SU-DHL-6 (cell line): ENCODE data around the gene ST3GAL4.

ENCODE experiments used
- EZH2phosphoT487 ChIP-seq: fragments of 200-600 bp; sonication (generic), shearing (Covaris generic); conservative IDR thresholded peaks from 2 replicates; pipeline ENCODE4 v1.6.1; 2018; ENCODE audit warnings: mild to moderate bottlenecking, antibody characterized with exemption, low read length, moderate library complexity, mixed read lengths
- TF ChIP-seq, protein P1 (sequence below): fragments of 200-600 bp; sonication (generic); IDR thresholded peaks from one replicate; pipeline ENCODE4 v1.5.1; 2017; ENCODE audit warnings: antibody characterized with exemption, mild to moderate bottlenecking, low read length, moderate library complexity; ENCODE audit not compliant: insufficient read depth, poor library complexity, severe bottlenecking

DNA sequence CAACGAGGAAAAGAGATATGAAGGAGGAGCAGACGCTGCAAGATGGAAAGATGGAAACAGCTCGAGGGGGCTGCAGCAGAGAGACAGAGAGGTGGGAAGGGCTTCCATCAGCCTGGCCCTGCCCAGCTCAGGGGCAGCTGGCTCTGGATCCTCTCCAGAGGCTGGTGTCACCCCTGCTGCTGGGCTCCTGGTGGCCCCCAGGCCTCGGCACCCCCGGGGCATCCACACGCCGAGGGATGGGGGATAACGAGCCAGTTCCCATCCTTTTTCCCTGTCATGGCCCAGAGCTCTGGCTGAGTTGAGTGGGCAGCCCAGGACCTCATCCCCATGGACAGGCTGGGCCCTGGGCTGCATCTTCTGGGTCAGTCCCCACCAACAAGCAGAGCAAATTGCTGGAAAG is 102.3 kb downstream of the ST3GAL4 start:
- TF ChIP-seq, protein P1, sequence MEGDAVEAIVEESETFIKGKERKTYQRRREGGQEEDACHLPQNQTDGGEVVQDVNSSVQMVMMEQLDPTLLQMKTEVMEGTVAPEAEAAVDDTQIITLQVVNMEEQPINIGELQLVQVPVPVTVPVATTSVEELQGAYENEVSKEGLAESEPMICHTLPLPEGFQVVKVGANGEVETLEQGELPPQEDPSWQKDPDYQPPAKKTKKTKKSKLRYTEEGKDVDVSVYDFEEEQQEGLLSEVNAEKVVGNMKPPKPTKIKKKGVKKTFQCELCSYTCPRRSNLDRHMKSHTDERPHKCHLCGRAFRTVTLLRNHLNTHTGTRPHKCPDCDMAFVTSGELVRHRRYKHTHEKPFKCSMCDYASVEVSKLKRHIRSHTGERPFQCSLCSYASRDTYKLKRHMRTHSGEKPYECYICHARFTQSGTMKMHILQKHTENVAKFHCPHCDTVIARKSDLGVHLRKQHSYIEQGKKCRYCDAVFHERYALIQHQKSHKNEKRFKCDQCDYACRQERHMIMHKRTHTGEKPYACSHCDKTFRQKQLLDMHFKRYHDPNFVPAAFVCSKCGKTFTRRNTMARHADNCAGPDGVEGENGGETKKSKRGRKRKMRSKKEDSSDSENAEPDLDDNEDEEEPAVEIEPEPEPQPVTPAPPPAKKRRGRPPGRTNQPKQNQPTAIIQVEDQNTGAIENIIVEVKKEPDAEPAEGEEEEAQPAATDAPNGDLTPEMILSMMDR = no peak
- TF ChIP-seq EZH2phosphoT487 = no peak
